ENCODE results near the gene TBC1D8. TPM values are rescaled to one million over a fixed set of nuclear protein-coding genes. Genes with fewer than 3 reads are reported as not detected.

TBC1D8 gene
- total RNA-seq, 1 experiment from 2014 or later = 48.1 TPM

- Mint-ChIP-seq H3K4me1 (ENCODE audit: insufficient read depth, unreplicated experiment) (peaks cover 5% of the 10 kb centered on the region), H3K9me3 (ENCODE audit: unreplicated experiment) (no peaks in the 10 kb centered on the region), H3K27ac (ENCODE audit: low read depth, unreplicated experiment) (no peak overlapping the region), H3K27me3 (ENCODE audit: insufficient read depth, unreplicated experiment) (no peaks in the 10 kb centered on the region), H3K36me3 (ENCODE audit: insufficient read depth, unreplicated experiment) (peaks cover 8% of the 10 kb centered on the region), H3K4me3 (ENCODE audit: unreplicated experiment) (no peak overlapping the region)
- POLR2A ChIA-PET = no interaction called here
- no peak for DNase-seq (ENCODE audit: unreplicated experiment)
- intact Hi-C loops (cut with micrococcal nuclease) = no loop called here
- no TSS peak for BruUV-seq (replicated peaks)
- no peak for TF ChIP-seq CTCF (IDR thresholded peaks at IDR 0.05; ENCODE audit: unreplicated experiment)
- CTCF ChIA-PET = interaction anchor here (0.6 to 2.7 kb wide), 3 partner anchors 249 to 376 kb away, joined by 3 to 17 read pairs (median 13); no protein-coding TSS in a partner anchor
Observed at GRCh38 chr2:100978582-100979191, 172.5 kb downstream of the TBC1D8 start.

GRCh38 chr2:100977511-100977910, 173.7 kb downstream of the TBC1D8 start:
- intact Hi-C loops (cut with micrococcal nuclease) = no loop called here
- Mint-ChIP-seq H3K9me3 (ENCODE audit: unreplicated experiment) (no peaks in the 10 kb centered on the region), H3K27ac (ENCODE audit: low read depth, unreplicated experiment) (no peak overlapping the region), H3K4me3 (ENCODE audit: unreplicated experiment) (no peak overlapping the region), H3K4me1 (ENCODE audit: insufficient read depth, unreplicated experiment) (peaks cover 5% of the 10 kb centered on the region), H3K27me3 (ENCODE audit: insufficient read depth, unreplicated experiment) (no peaks in the 10 kb centered on the region), H3K36me3 (ENCODE audit: insufficient read depth, unreplicated experiment) (peaks cover 6% of the 10 kb centered on the region)
- BruUV-seq (replicated peaks) = no TSS peak
- no peak for TF ChIP-seq CTCF (IDR thresholded peaks at IDR 0.05; ENCODE audit: unreplicated experiment)
- ChIA-PET CTCF (interaction anchor here (0.5 to 3.0 kb wide), 2 partner anchors 372 to 409 kb away, joined by 6 to 11 read pairs; no protein-coding TSS in a partner anchor), POLR2A (no interaction called here)
- no peak for DNase-seq (ENCODE audit: unreplicated experiment)

DNA sequence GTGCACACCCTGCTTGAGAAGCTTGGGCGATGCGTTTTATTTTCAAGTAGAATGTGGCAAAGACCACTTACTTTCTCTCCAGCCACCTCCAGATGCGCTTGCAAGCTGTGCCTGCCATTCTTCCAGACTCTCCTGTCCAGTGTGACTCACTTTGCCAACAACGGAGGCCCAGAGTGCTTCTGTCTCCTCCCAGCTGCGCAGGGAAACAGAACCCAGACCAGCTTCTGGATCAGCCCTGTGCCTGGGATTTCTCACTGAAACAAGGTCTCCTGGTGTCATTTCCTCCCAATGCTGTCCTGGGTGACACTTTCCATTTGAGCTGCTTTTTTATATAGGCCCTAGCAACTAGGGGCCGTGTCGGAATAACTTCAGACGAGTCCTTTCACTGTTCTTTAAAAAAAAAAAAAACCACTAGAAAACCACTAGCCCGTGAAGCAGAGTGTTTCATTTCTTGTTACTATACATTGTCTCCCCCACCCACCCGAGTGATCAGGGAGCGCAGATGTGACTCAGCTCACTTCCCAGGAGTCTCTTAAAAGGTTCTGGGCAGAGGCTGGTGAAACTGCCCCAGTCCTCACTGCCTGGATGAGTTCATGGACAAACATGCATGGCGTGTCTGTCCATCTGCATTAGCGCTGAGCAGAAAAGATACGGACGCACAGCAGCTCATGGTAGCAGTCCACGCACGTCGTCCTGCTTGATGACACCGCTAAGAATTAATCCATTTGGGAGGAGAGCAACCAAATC, 174.4 kb downstream of the TBC1D8 start:
- CTCF ChIA-PET = interaction anchor here (0.5 to 3.0 kb wide), 5 partner anchors 129 to 432 kb away, joined by 3 to 11 read pairs (median 3); no protein-coding TSS in a partner anchor
- POLR2A ChIA-PET = no interaction called here
- BruUV-seq (replicated peaks) = no TSS peak
- intact Hi-C loops (cut with micrococcal nuclease) = no loop called here
- TF ChIP-seq CTCF (IDR thresholded peaks at IDR 0.05; ENCODE audit: unreplicated experiment) = no peak
- H3K27ac Mint-ChIP-seq (ENCODE audit: low read depth, unreplicated experiment) = no peak overlapping the region
- no peaks in the 10 kb centered on the region for H3K27me3 Mint-ChIP-seq (ENCODE audit: insufficient read depth, unreplicated experiment)
- H3K36me3 Mint-ChIP-seq (ENCODE audit: insufficient read depth, unreplicated experiment) = peaks cover 6% of the 10 kb centered on the region
- no peaks in the 10 kb centered on the region for H3K9me3 Mint-ChIP-seq (ENCODE audit: unreplicated experiment)
- H3K4me3 Mint-ChIP-seq (ENCODE audit: unreplicated experiment) = no peak overlapping the region
- peaks cover 5% of the 10 kb centered on the region for H3K4me1 Mint-ChIP-seq (ENCODE audit: insufficient read depth, unreplicated experiment)
- no peak for DNase-seq (ENCODE audit: unreplicated experiment)

- ChIA-PET POLR2A (no interaction called here), CTCF (interaction anchor here (0.6 to 3.0 kb wide), 3 partner anchors 20 to 432 kb away, joined by 3 to 11 read pairs (median 3); no protein-coding TSS in a partner anchor)
- Mint-ChIP-seq H3K27me3 (ENCODE audit: insufficient read depth, unreplicated experiment) (no peaks in the 10 kb centered on the region), H3K9me3 (ENCODE audit: unreplicated experiment) (no peaks in the 10 kb centered on the region), H3K4me1 (ENCODE audit: insufficient read depth, unreplicated experiment) (peaks cover 3% of the 10 kb centered on the region), H3K4me3 (ENCODE audit: unreplicated experiment) (no peak overlapping the region), H3K27ac (ENCODE audit: low read depth, unreplicated experiment) (no peak overlapping the region), H3K36me3 (ENCODE audit: insufficient read depth, unreplicated experiment) (peaks cover 6% of the 10 kb centered on the region)
- BruUV-seq (replicated peaks) = no TSS peak
- no peak for TF ChIP-seq CTCF (IDR thresholded peaks at IDR 0.05; ENCODE audit: unreplicated experiment)
- no peak for DNase-seq (ENCODE audit: unreplicated experiment)
- intact Hi-C loops (cut with micrococcal nuclease) = no loop called here
Observed at GRCh38 chr2:100976061-100976460, 175.1 kb downstream of the TBC1D8 start.
